Stimulated activated CD4-positive, alpha-beta T cell treated with anti-CD3 and anti-CD28 coated beads, Interleukin-4, amount 100 ng/mL, for 1 hour (primary cell): ENCODE measurements around the gene CNFN.

ENCODE experiments used
- DNase-seq: peaks from one replicate; pipeline ENCODE4 v3.0.0-alpha.2; 2020

Gene CNFN

DNA sequence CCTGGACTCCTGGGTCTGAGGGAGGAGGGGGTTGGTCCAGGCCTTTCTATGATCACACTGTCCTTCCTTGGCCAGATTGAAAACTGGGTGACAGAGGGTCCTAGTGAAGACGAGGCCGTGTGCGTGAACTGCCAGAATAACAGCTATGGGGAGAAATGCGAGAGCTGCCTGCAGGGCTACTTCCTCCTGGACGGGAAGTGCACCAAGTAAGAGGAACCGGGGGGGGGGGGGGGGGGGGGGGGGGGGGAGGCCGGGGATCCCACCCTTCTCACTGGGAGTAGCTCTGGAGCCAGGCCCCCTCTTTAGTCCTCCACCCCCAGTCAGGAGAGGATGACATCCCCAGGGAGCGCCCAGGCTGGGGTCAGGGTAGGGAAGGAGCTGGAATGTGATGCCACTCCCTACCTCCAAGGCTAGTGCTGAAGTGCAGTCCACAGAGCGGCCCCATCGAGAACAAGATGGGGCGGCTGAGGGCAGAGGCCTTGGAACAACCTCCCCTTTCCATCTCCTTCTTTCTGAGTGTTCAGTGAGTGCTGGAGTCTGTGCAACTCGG is 19.4 kb downstream of the CNFN start:
- DNase-seq = no peak

DNA sequence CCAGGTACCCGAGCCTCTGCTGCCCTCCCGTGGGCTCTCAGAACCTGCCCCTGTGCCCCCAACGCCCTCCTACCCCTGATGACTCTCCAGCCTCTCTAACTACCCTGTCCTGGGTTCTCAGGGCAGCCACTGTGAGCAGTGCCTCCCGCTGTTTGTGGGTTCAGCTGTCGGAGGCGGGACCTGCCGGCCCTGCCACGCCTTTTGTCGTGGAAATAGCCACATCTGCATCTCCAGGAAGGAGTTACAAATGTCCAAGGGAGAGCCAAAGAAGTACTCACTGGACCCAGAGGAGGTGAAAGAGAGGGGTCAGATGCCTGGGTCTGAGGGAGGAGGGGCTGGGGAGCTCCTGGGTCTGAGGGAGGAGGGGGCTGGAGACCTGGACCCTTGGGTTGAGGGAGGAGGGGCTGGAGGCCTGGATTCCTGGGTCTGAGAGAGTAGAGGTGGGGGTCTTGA is 20.0 kb downstream of the CNFN start:
- DNase-seq = no peak

DNA sequence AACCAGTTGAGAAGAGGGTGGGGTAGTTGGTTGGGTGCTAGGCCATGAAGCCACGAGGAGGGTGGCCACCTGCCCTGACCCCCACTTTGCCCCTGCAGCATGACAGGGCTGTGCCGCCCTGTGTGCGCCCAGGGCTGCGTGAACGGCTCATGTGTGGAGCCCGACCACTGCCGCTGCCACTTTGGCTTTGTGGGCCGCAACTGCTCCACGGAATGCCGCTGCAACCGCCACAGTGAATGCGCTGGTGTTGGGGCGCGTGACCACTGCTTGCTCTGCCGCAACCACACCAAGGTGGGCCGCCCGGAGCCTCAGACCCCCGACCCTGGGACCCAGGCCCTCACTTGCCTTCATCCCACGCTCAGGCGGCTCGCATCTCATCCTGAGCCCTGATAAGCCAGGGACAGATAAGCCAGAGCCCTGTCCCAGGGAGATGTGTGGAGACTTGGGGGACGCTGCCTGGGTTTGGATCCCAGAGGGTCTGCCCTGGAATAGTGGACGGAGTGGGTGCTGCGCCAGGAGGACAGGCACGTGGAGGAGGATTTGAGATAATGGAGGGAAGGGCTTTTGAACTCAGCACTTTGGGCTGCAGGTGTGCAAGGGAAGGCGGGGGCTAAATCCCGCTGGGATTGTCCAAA is 20.5 kb downstream of the CNFN start:
- DNase-seq = no peak

DNA sequence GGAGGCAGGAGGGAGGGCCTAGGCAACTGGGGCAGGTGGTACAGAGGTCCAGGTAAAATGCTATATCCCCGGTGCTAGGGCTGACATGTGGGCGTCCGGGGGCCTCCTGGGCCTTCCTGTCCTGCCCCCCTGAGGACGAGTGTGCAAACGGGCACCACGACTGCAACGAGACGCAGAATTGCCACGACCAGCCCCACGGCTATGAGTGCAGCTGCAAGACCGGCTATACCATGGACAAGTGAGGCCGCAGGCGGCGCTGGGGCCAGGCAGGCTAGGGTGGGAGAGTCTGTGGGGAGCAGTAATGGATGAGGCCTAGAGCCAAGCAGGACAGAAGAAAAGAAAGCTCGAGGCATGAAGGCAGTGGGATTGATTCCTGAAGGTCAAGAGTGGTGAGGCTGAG is 21.3 kb downstream of the CNFN start:
- no peak for DNase-seq

DNA sequence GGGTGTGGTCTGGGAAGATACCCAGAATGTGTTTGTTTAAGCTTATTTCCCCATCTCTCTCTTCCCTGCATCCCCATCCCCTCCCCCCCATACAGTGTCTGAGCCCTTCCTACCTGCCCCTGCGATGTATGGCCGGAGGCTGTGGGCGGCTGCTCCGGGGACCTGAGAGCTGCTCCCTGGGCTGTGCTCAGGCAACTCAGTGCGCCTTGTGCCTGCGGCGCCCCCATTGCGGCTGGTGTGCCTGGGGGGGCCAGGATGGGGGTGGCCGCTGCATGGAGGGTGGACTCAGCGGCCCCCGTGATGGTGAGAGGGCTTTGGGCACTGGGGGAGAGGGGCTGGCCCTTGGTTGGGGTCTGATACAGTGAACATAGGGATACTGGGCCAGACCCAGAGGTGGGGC is 21.7 kb downstream of the CNFN start:
- DNase-seq = no peak

DNA sequence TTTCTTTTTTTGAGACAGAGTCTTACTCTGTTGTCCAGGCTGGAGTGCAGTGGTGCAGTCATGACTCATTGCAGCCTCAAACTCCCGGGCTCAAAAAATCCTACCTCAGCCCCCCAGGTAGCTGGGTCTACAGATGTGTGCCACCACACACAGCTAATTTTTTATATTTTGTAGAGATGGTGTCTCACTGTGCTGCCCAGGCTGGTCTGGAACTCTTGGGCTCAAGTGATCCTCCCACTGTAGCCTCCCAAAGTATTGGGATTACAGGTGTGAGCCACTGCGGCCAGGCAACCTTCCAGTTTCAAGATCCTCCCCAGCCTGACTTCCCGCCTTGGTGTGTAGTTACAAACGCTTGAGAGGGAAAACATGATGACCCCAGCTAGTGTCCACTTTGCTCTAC is 22.2 kb downstream of the CNFN start:
- no peak for DNase-seq

DNA sequence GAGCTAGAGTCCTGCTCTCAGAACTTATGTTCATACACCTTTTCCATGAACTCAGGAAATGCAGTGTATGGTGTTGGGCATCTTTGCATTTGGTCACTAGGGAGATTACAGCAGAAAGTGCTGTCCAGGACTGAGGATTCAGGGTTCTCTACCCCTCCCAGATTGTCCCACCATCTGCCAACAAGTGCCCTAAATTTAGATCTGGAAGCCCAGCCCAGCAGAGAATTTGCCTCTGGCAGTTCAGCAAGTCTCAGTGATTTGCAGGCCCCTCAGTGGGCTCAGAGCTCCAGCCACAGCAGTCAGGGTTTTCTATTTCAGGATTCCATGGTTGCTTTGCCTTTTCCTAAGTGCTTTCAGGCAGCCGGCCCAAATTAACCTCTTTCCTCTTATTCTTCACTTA is 23.4 kb downstream of the CNFN start:
- DNase-seq = no peak

DNA sequence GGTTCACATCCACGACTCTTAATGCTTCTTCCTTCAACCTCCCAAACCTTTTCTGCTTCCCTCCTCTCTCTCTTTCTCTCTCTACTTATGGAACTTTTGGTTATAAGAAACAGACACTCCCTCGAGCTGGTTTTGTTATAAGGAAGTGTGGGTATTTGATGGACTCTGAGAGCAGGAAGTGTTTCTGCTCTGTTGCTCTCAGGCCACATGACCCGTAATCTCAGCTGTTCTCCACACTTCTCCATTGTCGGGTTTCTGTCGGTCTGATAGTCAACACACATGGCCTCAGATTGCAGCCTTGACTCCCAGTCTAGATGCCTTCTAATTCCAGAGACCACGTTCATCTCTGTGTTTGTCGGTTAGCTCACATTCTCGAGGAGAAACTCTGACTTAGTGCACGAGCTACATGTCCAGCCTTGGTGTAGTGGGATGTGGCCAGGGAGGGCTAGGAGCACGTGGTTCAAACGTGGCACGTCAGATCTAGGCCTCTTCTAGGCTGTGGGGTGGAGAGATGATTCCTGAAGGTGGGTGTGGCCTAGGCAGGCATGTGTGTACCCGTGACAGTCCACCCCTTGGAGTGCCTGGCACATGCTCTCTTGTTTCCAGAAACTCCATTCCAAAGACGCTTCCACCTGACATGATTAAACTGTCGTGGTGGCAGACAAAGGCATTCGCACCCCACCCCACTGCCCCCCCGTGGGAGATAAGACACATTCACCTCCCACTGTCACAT is 26.3 kb downstream of the CNFN start:
- DNase-seq = no peak

DNA sequence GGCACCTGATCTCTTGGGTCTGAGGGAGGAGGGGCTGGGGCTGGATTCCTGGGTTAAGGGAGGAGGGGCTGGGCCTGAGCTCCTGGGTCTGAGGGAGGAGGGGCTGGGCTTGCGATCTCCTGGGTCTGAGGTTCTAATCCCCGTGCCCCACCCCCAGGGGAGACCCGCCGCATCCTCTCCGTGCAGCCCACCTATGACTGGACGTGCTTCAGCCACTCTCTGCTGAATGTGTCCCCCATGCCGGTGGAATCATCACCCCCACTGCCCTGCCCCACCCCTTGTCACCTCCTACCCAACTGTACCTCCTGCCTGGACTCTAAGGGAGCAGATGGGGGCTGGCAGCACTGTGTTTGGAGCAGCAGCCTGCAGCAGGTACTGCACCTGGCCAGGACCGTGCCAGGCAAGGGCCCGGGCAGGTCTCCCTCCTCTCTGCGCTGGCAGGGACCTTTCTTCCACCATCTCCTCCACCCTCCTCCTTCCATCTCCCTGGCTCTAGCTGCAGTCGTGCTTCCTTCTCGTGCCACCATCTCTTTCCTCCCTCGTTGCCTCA is 27.1 kb downstream of the CNFN start:
- DNase-seq = no peak

DNA sequence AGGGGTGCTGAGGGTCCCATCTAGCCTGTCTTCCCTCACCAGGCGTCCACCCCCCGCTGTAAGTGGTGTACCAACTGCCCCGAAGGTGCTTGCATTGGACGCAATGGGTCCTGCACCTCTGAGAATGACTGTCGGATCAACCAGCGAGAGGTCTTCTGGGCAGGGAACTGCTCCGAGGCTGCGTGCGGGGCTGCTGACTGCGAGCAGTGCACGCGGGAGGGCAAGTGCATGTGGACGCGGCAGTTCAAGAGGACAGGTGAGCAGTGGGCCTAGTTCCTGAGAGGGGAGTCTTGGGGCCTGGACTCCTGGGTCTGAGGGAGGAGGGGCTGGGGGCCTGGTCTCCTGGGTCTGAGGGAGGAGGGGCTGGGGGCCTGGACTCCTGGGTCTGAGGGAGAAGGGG is 27.8 kb downstream of the CNFN start:
- DNase-seq = no peak

DNA sequence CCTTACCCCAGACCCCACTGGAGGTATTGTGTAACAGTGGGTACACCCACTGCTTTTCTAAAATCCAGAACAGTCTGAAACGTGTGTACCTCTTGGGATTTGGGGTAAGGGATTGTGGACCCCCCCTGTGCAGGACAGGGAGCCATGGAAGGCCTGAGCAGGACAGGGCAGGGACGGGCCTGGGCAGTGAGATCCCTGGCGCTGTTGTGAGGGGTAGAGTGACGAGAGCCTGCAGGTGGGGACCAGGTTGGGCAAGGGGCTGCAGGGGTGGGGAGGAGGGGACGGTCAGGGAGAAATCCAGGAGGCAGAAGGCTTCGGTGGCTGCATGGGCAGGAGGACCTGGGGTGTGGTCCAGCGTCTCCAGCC is 28.6 kb downstream of the CNFN start:
- no peak for DNase-seq

DNA sequence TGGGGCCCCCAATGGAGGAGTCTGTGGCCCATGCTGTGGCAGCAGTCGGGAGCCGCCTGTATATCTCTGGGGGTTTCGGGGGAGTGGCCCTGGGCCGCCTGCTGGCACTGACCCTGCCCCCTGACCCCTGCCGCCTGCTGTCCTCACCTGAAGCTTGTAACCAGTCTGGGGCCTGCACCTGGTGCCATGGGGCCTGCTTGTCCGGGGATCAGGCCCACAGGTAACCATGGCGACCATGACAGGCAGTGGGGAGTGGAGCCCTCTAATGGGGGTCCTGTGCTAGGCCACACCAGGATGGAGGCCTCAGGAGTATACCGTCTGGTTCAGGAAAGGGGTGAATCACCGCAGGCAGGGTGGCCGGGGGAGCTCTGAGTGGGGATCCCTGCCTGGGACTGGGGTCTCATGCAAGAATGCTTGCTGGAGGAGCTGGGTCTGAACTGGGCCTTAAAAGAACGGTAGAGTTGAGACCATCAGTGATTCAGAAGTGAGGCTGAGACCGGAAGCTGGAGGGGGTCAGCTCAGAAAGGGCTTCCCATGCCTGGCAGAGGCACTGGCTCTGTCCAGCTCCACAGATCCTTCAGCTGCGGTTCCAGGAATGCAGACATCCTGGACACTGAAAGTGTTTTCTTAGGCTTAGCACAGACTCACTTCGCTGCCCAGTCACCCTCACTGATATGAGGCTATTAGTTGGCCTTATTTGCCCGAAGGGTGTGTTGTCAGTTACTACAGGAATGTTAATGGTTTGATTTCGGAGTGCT is 29.1 kb downstream of the CNFN start:
- DNase-seq = no peak

DNA sequence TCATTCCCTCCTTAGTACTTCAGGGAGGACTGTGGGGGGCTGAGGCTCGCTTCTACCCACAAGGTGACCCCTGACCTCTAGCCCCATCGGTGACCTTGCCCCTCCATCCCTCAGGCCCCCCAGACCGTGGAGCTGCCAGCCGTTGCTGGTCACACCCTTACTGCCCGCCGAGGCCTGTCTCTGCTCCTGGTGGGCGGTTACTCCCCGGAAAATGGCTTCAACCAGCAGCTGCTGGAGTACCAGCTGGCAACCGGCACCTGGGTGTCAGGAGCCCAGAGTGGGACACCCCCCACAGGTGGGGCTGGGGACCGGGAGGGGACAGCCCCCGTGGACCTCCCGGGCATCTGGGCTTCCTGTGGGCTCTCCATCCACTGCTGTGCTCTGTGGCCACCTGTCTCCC is 32.8 kb downstream of the CNFN start:
- no peak for DNase-seq

DNA sequence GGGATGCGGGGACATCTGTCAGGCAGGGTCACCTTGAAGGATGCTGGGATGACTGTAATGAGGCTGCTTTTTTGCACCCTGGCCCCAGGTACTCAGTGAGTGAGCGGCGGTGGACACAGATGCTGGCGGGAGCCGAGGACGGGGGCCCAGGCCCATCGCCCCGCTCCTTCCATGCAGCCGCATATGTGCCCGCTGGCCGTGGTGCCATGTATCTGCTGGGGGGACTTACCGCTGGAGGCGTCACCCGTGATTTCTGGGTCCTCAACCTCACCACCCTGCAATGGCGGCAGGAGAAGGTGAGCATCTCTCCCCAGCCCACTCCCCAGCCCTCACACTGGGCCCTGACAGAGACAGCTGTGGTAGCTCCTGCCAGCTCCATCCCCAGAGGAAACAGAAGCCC is 33.4 kb downstream of the CNFN start:
- DNase-seq = no peak

DNA sequence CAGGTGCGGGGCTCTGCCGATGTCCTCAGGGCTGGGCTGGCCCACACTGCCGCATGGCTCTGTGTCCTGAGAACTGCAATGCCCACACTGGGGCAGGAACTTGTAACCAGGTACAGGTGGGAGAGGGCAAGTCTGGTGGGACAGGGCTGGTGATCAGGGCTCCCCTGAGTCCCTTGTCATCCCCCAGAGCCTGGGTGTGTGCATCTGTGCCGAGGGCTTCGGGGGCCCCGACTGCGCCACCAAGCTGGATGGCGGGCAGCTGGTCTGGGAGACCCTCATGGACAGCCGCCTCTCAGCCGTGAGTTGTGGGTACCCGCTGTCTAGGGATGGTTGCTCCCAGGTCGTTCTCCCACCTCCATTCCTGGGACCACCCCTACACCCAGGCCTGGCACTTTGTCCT is 34.2 kb downstream of the CNFN start:
- DNase-seq = no peak

DNA sequence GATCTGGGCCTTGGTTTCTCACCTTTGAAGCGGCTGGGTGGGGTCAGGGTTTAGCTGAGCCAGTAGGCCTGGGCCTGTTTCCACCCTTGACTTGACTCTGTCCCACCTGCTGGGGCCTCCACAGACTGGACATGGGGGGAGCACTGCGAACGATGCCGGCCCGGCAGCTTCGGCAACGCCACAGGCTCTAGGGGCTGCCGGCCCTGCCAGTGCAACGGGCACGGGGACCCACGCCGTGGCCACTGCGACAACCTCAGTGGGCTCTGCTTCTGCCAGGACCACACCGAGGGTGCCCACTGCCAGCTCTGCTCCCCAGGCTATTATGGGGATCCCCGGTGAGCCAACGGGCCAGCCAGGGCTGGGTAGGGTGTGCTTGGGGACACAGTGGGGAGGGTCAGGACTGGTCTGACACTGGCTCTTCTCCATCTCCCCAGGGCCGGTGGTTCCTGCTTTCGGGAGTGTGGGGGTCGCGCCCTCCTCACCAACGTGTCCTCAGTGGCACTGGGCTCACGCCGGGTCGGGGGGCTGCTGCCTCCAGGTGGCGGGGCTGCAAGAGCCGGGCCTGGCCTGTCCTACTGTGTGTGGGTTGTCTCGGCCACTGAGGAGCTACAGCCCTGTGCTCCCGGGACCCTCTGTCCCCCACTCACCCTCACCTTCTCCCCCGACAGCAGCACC is 36.6 kb downstream of the CNFN start:
- no peak for DNase-seq

DNA sequence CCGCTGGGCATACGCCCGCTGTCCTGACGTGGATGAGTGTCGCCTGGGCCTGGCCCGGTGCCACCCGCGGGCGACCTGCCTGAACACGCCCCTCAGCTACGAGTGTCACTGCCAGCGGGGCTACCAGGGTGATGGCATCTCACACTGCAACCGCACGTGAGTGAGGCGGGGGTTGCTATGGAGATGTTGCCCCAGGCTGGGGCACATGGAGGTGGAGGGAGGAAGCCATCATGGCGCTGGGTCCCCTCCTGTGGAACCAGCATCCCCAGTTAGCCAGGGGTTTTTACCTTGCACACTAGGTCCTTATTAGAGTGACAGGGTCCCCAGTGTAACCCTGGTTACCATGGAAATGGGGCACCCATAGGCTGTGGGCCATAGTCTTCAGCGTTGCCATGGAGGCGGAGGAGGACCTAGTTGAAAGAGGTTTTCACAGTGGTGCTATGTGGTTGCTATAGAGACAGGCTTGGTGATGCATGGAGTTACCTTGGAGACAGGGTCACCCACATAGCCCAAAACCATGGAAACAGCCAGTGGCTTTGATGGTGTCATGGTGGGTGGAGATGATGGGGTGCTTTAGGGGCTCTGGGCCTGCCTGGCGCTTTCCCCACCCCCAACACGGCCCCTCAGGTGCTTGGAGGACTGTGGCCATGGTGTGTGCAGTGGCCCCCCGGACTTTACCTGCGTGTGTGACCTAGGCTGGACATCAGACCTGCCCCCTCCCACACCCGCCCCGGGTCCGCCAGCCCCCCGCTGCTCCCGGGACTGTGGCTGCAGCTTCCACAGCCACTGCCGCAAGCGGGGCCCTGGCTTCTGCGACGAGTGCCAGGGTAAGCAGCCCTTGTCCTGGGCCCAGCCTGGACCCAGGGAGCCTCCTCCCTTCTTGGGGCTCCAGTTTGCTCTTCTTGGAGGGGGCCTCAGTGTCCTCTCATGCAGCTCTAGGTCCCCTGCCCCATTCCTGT is 37.5 kb downstream of the CNFN start:
- no peak for DNase-seq

DNA sequence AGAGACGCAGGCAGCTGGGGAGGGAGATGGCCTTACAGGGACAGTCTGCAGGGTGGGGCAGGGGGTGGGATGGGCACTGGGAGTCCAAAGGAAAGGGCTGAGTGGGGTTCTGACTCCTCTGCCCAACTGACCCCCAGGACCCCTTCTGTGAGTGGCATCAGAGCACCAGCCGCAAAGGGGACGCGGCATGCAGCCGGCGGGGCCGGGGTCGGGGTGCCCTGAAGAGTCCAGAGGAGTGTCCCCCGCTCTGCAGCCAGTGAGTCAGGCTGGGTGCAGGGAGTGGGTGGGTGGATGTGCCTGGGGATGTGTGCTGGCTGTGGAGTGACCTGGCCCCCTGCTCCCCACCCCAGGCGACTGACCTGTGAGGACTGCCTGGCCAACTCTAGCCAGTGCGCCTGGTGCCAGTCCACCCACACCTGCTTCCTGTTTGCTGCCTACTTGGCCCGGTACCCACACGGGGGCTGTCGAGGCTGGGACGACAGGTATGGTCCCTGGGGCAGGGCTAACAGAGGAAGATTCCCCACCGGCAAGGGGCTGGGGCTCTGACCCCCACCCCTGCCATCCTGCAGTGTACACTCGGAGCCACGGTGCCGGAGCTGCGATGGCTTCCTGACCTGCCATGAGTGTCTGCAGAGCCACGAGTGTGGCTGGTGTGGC is 38.9 kb downstream of the CNFN start:
- DNase-seq = no peak

DNA sequence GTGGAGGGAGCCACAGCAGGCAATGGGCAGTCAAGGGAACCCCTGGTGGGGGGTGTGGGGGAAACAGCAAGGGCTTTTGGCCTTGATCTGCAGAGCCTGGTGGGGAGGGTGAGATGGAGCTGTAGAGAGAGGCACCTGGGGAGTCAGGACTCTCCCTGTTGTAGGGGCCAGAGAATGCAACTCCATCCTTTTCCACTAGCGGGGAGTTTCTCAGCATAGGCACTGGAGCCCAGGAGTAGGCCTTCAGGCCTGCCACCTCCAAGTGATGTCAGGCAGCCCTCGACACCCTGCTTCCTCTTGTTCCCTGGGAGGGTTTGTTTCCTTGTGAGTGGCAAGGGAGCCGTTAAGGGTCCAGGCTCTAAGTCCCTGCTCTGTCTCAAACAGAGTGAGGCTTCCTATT is 39.7 kb downstream of the CNFN start:
- no peak for DNase-seq

DNA sequence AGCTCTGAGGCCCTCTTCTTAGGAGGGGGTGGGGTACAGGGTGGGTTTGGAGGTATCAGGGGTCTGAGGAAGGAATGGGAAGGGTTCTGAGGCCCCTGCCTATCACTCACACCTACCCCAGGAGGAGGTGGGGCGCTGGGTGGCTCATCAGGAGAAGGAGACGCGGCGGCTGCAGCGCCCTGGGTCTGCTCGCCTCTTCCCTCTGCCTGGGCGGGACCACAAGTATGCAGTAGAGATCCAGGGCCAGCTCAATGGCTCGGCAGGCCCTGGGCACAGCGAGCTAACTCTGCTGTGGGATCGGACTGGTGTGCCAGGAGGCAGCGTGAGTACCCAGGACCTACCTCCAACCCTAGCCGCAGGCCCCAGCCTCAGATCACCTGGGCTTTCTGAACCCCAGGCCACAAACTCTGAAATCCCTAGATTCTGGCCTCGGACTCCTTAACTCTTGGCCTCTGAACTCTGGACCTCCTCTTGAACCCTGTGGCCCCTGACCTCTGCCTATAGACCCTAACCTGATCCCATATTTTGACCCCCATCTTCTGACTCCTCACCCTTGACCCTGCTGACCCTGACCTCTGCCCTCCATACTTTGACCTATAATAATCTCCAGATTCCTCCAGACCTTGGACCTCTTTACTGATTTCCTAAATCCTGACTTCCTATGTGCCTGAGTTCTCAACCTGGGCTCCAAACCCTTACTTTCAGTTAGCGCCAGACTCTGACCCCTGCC is 40.6 kb downstream of the CNFN start:
- no peak for DNase-seq

DNA sequence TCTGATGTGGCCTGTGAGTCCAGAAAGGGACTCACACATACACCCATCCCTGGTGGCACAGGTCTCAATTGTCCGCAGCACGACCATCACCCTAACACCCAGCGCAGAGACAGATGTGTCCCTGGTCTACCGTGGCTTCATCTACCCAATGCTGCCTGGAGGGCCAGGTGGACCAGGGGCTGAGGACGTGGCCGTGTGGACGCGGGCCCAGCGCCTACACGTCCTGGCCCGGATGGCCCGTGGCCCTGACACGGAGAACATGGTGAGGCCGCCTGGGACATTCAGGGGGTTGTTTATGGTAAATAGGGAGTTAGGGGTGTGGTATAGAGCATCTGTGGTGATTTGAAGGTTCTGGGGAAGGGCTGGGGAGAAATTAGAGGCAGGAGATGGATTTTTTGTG is 41.9 kb downstream of the CNFN start:
- DNase-seq = no peak
